DMS 273 (cell line): ENCODE results near the gene SYNM.

ENCODE experiments used
- DNase-seq: peaks from one replicate; lab custom pipeline; 2025; ENCODE audit not compliant: unreplicated experiment; lab: John Stamatoyannopoulos, UW

SYNM gene

GRCh38 chr15:99140590-99140989 is 35.7 kb downstream of the SYNM start:
- no peak for DNase-seq

- no peak for DNase-seq
Measured at GRCh38 chr15:99141943-99142342, 37.1 kb downstream of the SYNM start.

GRCh38 chr15:99142562-99142961 is 37.7 kb downstream of the SYNM start:
- DNase-seq: no peak

DNA sequence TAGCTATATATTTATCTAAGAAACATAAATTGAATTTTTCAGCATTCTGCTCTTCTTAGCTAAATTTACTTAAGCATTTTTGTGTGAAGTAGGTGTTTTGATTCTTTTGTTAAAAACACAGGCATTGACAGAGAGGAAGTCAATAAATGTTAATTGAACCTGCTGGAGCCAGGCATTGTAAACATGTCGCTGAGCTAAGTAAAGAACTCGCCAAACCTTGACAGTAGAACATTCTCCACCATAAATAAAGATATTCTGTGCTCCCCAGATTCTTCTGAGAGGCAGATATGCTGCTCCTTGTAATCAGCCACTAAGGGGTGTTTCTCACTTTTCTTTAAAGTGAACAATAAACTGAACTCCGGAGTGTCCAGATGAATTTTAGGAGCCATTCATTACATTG is 38.4 kb downstream of the SYNM start:
- no peak for DNase-seq

- DNase-seq: no peak
Measured at GRCh38 chr15:99143655-99144610, 39.1 kb downstream of the SYNM start.

- DNase-seq: no peak
Measured at GRCh38 chr15:99145005-99145404, 40.1 kb downstream of the SYNM start.

DNA sequence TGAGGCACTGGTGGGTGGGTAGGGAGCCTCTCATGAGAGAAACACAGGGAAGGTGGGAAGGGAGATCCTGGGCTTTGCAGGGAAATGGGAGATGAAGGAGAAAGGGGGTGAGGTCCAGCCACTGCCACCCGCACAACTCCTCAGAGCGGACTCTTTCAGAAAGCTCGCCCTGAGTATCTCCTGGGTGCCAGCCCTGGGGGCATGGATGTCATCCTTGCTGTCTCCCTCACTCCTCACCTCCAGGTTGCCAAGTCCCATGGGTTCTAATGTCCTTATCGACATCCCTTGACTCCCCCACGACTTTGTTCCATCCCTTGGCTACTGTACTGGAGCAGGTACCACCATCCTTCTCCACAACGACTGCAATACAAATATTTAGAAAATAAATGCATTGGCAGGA is 40.9 kb downstream of the SYNM start:
- DNase-seq: no peak

GRCh38 chr15:99146661-99147060 is 41.8 kb downstream of the SYNM start:
- DNase-seq: no peak

GRCh38 chr15:99148851-99149276 is 44.0 kb downstream of the SYNM start:
- DNase-seq: no peak

DNA sequence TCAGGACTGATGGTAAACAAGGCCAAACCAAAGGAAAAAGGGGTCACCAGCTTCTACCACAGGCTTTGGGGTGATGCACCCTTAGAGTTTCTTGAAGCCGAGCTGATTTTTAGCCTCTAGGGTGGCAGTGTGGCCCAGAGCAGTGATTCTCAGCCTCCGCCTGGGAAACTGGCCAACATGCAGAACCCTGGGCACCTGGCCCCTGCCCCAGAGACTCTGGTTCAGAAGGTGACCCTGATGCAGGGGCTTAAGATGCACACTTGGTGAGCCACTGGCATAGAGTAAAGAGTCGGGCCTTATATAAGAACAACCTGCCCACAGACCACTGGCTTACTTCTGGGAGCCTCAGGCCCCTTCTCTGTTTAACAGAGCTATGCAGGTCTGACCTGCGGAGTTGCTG is 44.5 kb downstream of the SYNM start:
- DNase-seq: no peak

GRCh38 chr15:99151156-99151555 is 46.3 kb downstream of the SYNM start:
- no peak for DNase-seq

DNA sequence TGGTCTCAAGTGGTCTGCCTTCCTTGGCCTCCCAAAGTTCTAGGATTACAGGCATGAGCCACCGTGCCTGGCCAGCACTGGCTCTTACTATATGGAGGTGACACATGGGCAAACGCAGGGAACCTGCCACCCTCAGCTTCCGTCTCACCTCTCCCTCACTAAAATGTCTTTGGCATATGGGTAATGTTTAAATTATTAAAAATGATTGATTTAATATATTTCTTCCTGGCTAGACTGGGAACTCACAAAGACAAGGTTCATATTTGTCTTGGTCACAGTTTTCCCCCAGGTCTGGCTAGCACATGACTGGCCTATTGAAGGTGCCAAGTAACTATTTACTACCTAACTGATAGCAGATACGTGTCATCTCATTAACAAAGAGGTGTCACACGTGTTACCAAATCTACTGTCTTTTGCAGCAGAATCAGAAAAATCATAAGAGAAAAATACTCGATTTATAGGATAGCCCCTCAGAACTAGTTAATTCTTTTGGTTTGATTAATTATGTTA is 48.2 kb downstream of the SYNM start:
- DNase-seq: no peak

DNA sequence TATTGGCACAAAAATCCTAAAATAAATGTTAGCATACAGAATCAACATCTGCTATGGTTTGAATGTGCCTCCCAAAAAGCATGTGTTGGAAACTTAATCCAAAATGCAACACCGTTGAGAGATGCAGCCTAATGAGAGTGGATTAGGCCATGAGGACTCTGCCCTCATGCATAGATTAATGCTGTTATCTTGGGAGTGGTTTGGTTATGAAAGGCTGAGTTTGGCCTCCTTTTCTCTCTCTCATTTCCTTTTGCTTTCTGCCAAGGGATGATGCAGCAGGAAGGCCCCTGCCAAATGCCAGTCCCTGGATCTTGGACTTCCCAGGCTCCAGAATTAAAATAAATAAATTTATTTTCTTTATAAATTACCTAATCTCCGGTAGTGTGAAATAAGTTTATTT is 49.4 kb downstream of the SYNM start:
- DNase-seq: peak; percentile 1

GRCh38 chr15:99155961-99156443 is 51.1 kb downstream of the SYNM start:
- no peak for DNase-seq

DNA sequence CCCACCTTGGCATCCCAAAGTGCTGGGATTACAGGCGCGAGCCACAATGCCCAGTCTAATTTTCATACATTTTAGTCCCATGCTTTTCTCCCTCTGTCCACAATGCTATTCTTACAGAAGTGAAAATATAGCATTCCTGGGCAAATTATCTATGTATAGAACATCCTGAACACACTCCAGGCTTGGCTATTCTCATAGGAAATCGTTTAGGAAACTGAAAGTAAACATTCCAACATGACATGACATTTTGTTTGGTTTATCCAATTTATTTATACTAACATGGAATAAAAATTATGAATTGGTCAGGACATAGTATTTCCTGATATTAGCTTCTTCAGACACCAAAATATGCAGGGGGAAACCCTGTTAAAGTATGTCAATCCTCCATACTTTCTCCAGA is 52.6 kb downstream of the SYNM start:
- DNase-seq: no peak

- DNase-seq: no peak
Measured at GRCh38 chr15:99158626-99159412, 53.9 kb downstream of the SYNM start.

DNA sequence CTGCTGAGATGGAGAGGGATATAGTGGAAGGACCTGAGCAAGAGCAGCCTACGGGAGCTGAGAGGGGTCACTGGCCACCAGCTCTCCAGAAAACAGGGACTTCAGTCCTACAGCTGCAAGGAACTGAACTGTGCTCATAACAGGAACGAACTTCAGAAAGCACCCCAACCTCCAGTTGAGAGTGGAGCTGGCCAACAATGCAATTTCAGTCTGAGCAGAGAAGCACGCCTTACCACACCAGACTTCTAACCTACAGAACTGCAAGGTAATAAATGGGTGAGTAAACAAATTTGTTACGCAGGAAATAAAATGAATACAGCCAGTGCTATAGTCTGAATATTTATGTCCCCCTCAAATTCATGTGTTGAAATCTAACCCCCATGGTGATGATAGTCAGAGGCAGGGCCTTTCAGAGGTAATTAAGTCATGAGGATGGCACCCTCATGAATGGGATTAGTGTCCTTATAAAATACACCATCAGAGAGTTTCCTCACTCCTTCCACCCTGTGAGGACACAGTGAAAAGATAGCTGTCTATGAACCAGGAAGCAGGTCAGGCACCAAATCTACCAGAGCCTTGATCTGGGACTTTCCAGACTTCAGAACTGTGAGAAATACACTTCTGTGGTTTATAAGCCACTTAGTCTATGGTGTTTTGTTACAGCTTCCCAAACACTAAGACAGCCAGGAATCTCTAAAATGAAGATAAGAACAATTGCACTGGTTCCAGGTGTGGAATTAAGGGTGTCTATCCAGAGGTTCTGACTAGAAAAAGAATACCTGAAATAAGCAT is 58.6 kb downstream of the SYNM start:
- DNase-seq: no peak

DNA sequence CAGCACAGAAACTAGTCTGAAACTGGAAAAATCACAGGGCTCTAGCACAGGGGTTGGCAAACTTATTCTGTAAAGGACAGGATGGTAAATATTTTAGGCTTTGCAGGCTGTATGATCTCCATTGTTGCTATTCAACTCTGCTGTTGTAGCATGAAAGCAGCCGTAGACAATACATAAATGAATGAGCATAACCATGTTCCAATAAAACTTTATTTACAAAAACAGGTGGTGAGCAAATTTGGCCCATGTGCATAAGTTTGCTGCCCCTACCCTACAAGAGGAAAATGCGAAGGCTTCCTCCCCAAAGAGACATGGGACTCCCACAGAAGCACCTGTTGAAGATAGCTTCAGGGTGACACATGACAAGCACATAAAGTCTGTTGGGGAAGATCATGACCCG is 59.2 kb downstream of the SYNM start:
- no peak for DNase-seq

GRCh38 chr15:99165020-99165790 is 60.3 kb downstream of the SYNM start:
- no peak for DNase-seq
